IPS-18a (cell line): Measurements from ENCODE around the gene LY9.

Experiments used
- H3K27ac ChIP-seq: one replicate; pipeline ENCODE4 v1.5.1; 2013; ENCODE audit warnings: low read length
- H3K27me3 ChIP-seq: one replicate; pipeline ENCODE4 v1.6.1; 2013; ENCODE audit warnings: mild to moderate bottlenecking, low read length; ENCODE audit not compliant: control insufficient read depth, insufficient read depth
- H3K36me3 ChIP-seq: one replicate; pipeline ENCODE4 v1.6.1; 2013; ENCODE audit warnings: low read depth, low read length; ENCODE audit not compliant: control insufficient read depth
- H3K4me1 ChIP-seq: one replicate; pipeline ENCODE4 v1.6.1; 2013; ENCODE audit warnings: low read depth, low read length; ENCODE audit not compliant: control insufficient read depth
- H3K4me3 ChIP-seq: one replicate; pipeline ENCODE4 v1.5.1; 2013; ENCODE audit warnings: low read length
- H3K9ac ChIP-seq: one replicate; pipeline ENCODE4 v1.6.1; 2013; ENCODE audit warnings: mild to moderate bottlenecking, low read length, moderate library complexity
- H3K9me3 ChIP-seq: one replicate; pipeline ENCODE4 v1.6.1; 2013; ENCODE audit warnings: low read depth, low read length; ENCODE audit not compliant: control insufficient read depth

The LY9 gene

GRCh38 chr1:160755911-160756848 is 39.8 kb upstream of the LY9 start:
- Histone ChIP-seq H3K4me1 (no peaks in the 10 kb centered on the region), H3K36me3 (no peaks in the 10 kb centered on the region), H3K27ac (no peak overlapping the region), H3K27me3 (no peaks in the 10 kb centered on the region), H3K4me3 (no peak overlapping the region), H3K9me3 (no peaks in the 10 kb centered on the region), H3K9ac (no peak overlapping the region)

- no peak overlapping the region for H3K27ac ChIP-seq
- no peak overlapping the region for H3K4me3 ChIP-seq
- H3K27me3 ChIP-seq = no peaks in the 10 kb centered on the region
- H3K36me3 ChIP-seq = no peaks in the 10 kb centered on the region
- H3K4me1 ChIP-seq = no peaks in the 10 kb centered on the region
- no peaks in the 10 kb centered on the region for H3K9me3 ChIP-seq
- H3K9ac ChIP-seq = no peak overlapping the region
These were observed 39.1 kb upstream of the LY9 start for GRCh38 chr1:160756849-160757201.

- Histone ChIP-seq H3K9ac (no peak overlapping the region), H3K36me3 (no peaks in the 10 kb centered on the region), H3K27ac (no peak overlapping the region), H3K4me3 (no peak overlapping the region), H3K9me3 (no peaks in the 10 kb centered on the region), H3K27me3 (no peaks in the 10 kb centered on the region), H3K4me1 (no peaks in the 10 kb centered on the region)
These were observed 37.5 kb upstream of the LY9 start for GRCh38 chr1:160758521-160758920.

- Histone ChIP-seq H3K9me3 (no peaks in the 10 kb centered on the region), H3K27me3 (no peaks in the 10 kb centered on the region), H3K4me1 (no peaks in the 10 kb centered on the region), H3K27ac (no peak overlapping the region), H3K9ac (no peak overlapping the region), H3K36me3 (no peaks in the 10 kb centered on the region), H3K4me3 (no peak overlapping the region)
These were observed 36.2 kb upstream of the LY9 start for GRCh38 chr1:160759740-160760139.

GRCh38 chr1:160761046-160761445 is 34.9 kb upstream of the LY9 start:
- Histone ChIP-seq H3K4me3 (no peak overlapping the region), H3K9me3 (no peaks in the 10 kb centered on the region), H3K27me3 (no peaks in the 10 kb centered on the region), H3K9ac (no peak overlapping the region), H3K36me3 (no peaks in the 10 kb centered on the region), H3K4me1 (no peaks in the 10 kb centered on the region), H3K27ac (no peak overlapping the region)

GRCh38 chr1:160761886-160762285 is 34.1 kb upstream of the LY9 start:
- H3K9me3 ChIP-seq = no peaks in the 10 kb centered on the region
- no peak overlapping the region for H3K9ac ChIP-seq
- no peak overlapping the region for H3K4me3 ChIP-seq
- H3K4me1 ChIP-seq = no peaks in the 10 kb centered on the region
- H3K36me3 ChIP-seq = no peaks in the 10 kb centered on the region
- H3K27ac ChIP-seq = no peak overlapping the region
- no peaks in the 10 kb centered on the region for H3K27me3 ChIP-seq

DNA sequence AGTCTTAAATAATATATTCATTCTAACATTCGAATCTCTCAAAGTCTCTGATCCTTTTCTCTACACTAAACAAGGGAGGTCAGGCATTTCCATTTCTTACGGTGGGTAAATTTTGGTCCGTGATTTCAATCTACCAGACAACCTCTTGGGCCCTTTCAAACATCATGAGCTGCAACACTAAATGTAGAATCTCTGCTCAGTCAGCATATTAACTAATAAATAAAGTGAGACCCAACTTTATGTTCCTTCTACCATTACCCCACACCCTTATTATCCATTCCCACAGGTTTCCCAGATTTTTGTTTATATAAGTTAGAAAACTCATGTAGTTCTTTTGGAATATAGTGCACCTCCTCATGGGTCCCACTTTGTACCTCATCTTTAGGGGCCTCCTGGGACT is 32.0 kb upstream of the LY9 start:
- H3K27ac ChIP-seq = no peak overlapping the region
- no peak overlapping the region for H3K4me3 ChIP-seq
- H3K4me1 ChIP-seq = no peaks in the 10 kb centered on the region
- no peaks in the 10 kb centered on the region for H3K27me3 ChIP-seq
- no peaks in the 10 kb centered on the region for H3K9me3 ChIP-seq
- H3K36me3 ChIP-seq = no peaks in the 10 kb centered on the region
- H3K9ac ChIP-seq = no peak overlapping the region

DNA sequence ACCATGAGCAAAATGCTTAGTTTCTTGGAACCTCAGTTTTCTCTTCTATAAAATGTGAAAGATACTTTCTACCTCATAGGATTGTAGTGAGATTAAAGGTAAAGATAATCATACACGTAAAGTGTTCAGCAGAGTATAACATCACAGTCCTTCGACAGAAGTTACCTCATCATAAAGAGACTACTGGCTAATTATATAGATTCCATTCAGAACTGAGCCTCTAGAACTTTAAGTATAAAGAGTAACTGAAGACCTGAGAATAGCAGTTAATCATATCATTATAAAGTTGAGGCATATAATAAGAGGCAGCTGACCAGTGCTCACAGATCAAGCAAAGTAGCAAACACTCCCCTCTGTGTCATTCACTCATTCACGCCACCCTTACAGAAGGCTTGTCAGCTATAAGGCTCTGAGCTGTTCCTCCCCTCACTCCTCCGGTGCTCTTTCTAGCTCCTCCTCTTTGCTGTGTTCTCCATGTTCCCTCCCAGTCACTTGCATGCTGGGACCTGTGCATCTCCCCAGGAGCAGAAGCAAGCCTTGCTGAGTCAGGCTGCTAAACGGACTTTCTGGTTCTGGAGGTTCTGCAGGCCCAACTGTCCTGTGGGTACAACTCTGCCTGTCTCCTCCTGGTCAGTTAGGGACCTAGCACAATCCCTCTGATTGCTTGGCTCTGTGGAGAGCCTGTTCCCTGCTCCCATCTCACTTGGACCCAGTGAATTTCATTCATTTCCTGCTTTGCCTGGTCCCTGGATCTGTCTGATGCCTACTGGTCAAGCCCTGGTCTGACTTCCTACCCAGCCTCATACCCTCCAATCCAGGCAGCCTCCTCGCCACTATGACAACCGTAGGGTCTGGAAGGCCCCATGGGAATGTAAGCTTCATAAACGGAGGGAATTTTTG is 28.3 kb upstream of the LY9 start:
- Histone ChIP-seq H3K27ac (no peak overlapping the region), H3K27me3 (no peaks in the 10 kb centered on the region), H3K9ac (no peak overlapping the region), H3K4me3 (no peak overlapping the region), H3K36me3 (no peaks in the 10 kb centered on the region), H3K9me3 (no peaks in the 10 kb centered on the region), H3K4me1 (no peaks in the 10 kb centered on the region)

- Histone ChIP-seq H3K9ac (no peak overlapping the region), H3K27ac (no peak overlapping the region), H3K4me1 (no peaks in the 10 kb centered on the region), H3K36me3 (no peaks in the 10 kb centered on the region), H3K27me3 (no peaks in the 10 kb centered on the region), H3K9me3 (no peaks in the 10 kb centered on the region), H3K4me3 (no peak overlapping the region)
These were observed 27.7 kb upstream of the LY9 start for GRCh38 chr1:160768295-160768657.

GRCh38 chr1:160772331-160772730 is 23.6 kb upstream of the LY9 start:
- Histone ChIP-seq H3K9me3 (no peaks in the 10 kb centered on the region), H3K4me1 (no peaks in the 10 kb centered on the region), H3K9ac (no peak overlapping the region), H3K27me3 (no peaks in the 10 kb centered on the region), H3K36me3 (no peaks in the 10 kb centered on the region), H3K4me3 (no peak overlapping the region), H3K27ac (no peak overlapping the region)

DNA sequence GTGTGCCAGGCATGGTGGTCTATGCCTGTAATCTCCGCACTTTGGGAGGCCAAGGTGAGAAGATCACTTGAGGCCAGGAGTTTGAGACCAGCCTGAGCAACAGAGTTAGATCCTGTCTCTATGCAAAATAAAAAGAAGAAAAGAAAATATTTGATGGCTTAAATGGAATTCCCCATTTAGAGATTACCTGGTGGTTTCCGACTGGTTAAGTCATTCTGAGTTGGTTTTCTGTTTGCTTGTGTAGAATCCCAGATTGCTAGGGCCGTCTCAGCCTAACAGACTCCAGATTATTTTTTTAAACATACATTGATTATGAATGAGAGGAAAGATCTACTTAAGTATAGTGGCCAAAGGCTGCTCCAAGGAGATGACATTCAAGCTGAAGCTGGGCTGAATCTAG is 22.9 kb upstream of the LY9 start:
- Histone ChIP-seq H3K27ac (no peak overlapping the region), H3K9me3 (no peaks in the 10 kb centered on the region)

More for the DNA sequence above, 22.9 kb upstream of the LY9 start:
- Histone ChIP-seq H3K9ac (no peak overlapping the region), H3K36me3 (no peaks in the 10 kb centered on the region), H3K4me3 (no peak overlapping the region), H3K4me1 (no peaks in the 10 kb centered on the region), H3K27me3 (no peaks in the 10 kb centered on the region)
